Breast epithelium (tissue), 3 donors: ENCODE data around the gene C20orf144.

ENCODE experiments used
- POLR2A ChIP-seq: fragments of 450-650 bp; IDR thresholded peaks from one replicate; pipeline ENCODE4 v1.6.1; 2016; ENCODE audit warnings: antibody characterized with exemption, mild to moderate bottlenecking, moderate library complexity
- POLR2AphosphoS5 ChIP-seq, 3 donors: sonication (generic); formaldehyde crosslinking; IDR thresholded peaks; one replicate each; pipeline ENCODE4 v1.6.1; 2017; ENCODE audit warnings: antibody characterized with exemption in 3 of 3
- TF ChIP-seq, protein P1 (sequence below), 3 donors: fragments of 450-650 bp; IDR thresholded peaks; one replicate each; pipeline ENCODE4 v1.5.1; 2016 to 2017; ENCODE audit warnings: antibody characterized with exemption in 3 of 3, mild to moderate bottlenecking in 3 of 3, moderate library complexity in 3 of 3

DNA sequence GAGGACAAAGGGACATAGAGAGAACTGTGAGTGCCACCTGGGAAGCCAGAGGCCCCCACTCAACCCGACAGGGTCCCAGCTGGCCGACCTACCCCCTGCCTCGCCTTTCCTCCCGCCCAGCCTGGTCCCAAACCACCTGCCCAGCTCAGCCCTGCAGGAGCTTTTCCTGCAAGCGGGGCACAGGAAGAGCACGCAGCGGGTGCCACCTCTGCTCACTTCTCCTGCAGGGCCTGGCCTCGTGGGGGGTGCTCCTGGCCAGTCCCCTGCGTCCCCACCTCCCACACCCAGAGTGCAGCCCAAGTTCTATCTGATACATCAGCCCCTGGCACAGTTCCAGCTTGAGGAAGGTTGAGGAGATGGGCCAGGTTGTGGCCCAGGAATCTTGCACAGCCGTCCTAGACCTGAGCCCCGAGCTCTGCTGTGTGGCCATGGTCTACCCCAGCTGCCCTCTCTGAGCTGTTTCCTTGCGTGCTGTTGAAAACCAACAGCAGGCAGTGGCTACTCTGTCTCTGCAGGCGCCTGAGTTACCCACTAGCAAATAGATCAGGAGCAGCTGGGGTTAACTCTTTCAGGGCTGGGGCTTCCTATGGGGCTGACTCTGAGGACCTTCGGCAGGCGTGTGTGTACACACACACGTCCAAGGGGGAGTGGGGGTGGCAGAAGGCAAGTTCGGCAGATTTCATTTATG is 10.4 kb downstream of the C20orf144 start:
- TF ChIP-seq POLR2AphosphoS5 (IDR thresholded peaks at IDR 0.05) (no peak), POLR2A (no peak)
- TF ChIP-seq, protein P1, sequence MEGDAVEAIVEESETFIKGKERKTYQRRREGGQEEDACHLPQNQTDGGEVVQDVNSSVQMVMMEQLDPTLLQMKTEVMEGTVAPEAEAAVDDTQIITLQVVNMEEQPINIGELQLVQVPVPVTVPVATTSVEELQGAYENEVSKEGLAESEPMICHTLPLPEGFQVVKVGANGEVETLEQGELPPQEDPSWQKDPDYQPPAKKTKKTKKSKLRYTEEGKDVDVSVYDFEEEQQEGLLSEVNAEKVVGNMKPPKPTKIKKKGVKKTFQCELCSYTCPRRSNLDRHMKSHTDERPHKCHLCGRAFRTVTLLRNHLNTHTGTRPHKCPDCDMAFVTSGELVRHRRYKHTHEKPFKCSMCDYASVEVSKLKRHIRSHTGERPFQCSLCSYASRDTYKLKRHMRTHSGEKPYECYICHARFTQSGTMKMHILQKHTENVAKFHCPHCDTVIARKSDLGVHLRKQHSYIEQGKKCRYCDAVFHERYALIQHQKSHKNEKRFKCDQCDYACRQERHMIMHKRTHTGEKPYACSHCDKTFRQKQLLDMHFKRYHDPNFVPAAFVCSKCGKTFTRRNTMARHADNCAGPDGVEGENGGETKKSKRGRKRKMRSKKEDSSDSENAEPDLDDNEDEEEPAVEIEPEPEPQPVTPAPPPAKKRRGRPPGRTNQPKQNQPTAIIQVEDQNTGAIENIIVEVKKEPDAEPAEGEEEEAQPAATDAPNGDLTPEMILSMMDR (IDR thresholded peaks at IDR 0.05), result no peak
